Rectal smooth muscle tissue (tissue), 1 donor: ENCODE data around the gene RBP3.

Experiments
- H3K27ac ChIP-seq: one replicate; pipeline ENCODE4 v1.7.0; 2013; ENCODE audit warnings: low read depth, low read length, inconsistent platforms
- H3K27me3 ChIP-seq: one replicate; pipeline ENCODE4 v1.7.0; 2013; ENCODE audit warnings: low read length; ENCODE audit not compliant: control insufficient read depth, insufficient read depth
- H3K36me3 ChIP-seq: one replicate; pipeline ENCODE4 v1.7.0; 2013; ENCODE audit warnings: low read length; ENCODE audit not compliant: control insufficient read depth, insufficient read depth
- H3K4me1 ChIP-seq: one replicate; pipeline ENCODE4 v1.7.0; 2013; ENCODE audit warnings: low read length; ENCODE audit not compliant: control insufficient read depth, insufficient read depth
- H3K4me3 ChIP-seq: one replicate; pipeline ENCODE4 v1.7.0; 2013; ENCODE audit warnings: low read length
- H3K9ac ChIP-seq: one replicate; pipeline ENCODE4 v1.7.0; 2013; ENCODE audit warnings: low read length

RBP3 gene

DNA sequence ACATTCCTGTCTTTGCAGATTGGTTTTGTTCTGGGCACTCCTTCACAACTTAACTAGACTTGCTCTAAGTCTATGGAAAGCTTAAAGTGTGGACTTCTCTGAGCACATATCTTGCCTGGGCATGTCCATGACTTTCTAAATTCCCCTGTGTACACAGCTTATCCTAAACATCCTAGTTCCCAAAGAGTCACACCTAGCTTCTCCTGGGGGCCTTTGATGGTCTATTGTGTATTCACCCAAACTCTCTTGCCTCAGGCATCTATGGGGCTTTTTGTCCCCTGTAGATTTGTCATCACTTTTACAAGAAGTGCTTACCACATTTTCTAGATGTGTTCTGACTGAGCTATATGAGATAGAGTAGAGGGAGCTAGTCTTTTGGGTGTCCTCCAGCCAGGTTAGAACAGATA is 48.2 kb downstream of the RBP3 start:
- Histone ChIP-seq H3K9ac (no peak overlapping the region), H3K27ac (no peak overlapping the region), H3K36me3 (no peaks in the 10 kb centered on the region), H3K27me3 (no peaks in the 10 kb centered on the region), H3K4me1 (no peaks in the 10 kb centered on the region), H3K4me3 (no peak overlapping the region)

GRCh38 chr10:47397256-47397655 is 49.1 kb downstream of the RBP3 start:
- no peak overlapping the region for H3K9ac ChIP-seq
- H3K4me3 ChIP-seq = no peak overlapping the region
- H3K4me1 ChIP-seq = no peaks in the 10 kb centered on the region
- no peaks in the 10 kb centered on the region for H3K36me3 ChIP-seq
- no peak overlapping the region for H3K27ac ChIP-seq
- H3K27me3 ChIP-seq = no peaks in the 10 kb centered on the region

DNA sequence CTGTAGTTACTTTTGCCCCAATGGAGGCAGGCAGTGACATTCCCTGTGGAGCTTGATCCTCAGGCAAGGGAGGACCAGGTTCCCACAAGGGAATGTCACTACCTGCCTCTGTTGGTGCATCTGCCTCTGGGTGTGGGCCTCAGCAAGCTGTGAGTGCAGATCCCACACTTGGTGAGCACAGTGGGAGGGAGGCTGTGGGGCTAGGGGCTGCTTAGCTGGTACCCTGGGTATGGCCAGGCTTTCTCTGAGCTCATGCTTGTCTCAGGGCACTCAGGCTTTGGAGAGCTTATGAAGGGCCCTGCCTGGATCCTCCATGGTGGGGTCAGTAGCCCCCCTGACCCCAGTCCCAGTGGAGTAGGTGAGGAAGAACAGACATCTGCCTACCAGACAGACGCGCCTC is 52.1 kb downstream of the RBP3 start:
- H3K9ac ChIP-seq = no peak overlapping the region

DNA sequence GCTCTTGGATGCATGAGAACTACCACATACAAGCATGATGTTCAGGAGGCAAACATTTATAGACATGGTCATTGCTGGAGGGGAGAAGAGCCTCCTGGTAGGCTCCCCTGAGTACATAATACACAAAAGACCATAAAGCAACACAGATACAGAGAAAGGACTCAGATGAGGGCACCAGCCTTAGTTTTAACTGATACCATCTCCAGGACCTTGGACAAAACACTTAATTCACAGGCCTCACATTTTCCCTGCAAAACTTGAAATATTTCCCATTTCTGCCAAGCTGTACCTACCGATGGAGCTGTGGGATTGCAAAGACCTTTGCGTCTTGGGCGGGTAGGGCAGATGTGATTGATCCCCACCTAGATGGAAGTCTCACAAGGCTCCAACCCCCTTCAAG is 52.6 kb downstream of the RBP3 start:
- H3K27ac ChIP-seq = no peak overlapping the region
- H3K9ac ChIP-seq = no peak overlapping the region
- no peaks in the 10 kb centered on the region for H3K27me3 ChIP-seq
- H3K36me3 ChIP-seq = no peaks in the 10 kb centered on the region
- H3K4me3 ChIP-seq = no peak overlapping the region
- H3K4me1 ChIP-seq = peaks cover 12% of the 10 kb centered on the region

More for the DNA sequence above, 52.1 kb downstream of the RBP3 start:
- no peak overlapping the region for H3K4me3 ChIP-seq
- H3K27me3 ChIP-seq = no peaks in the 10 kb centered on the region
- H3K36me3 ChIP-seq = no peaks in the 10 kb centered on the region
- H3K4me1 ChIP-seq = peaks cover 12% of the 10 kb centered on the region
- H3K27ac ChIP-seq = no peak overlapping the region

DNA sequence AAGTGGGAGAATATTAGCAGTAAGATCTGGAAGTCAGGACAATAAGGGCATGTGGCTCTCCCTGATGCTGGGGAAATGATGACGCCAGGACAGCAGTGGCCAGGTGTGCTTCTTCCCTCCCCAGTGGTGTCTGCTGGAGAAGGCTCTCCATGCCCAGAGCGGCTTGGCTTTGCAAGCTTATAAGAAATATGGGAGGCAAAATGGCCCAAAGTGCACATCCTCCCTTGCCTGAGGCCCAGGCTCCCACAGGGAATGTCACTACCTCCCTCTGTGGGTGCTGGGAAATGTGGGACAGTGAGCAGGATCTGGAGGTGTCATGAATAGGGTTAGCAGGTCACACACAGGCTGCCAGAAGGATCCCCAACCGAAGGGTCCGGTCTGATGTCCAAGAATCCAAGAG is 53.0 kb downstream of the RBP3 start:
- H3K4me1 ChIP-seq = peaks cover 12% of the 10 kb centered on the region
- no peak overlapping the region for H3K4me3 ChIP-seq
- no peaks in the 10 kb centered on the region for H3K36me3 ChIP-seq
- no peaks in the 10 kb centered on the region for H3K27me3 ChIP-seq
- H3K27ac ChIP-seq = no peak overlapping the region
- no peak overlapping the region for H3K9ac ChIP-seq

DNA sequence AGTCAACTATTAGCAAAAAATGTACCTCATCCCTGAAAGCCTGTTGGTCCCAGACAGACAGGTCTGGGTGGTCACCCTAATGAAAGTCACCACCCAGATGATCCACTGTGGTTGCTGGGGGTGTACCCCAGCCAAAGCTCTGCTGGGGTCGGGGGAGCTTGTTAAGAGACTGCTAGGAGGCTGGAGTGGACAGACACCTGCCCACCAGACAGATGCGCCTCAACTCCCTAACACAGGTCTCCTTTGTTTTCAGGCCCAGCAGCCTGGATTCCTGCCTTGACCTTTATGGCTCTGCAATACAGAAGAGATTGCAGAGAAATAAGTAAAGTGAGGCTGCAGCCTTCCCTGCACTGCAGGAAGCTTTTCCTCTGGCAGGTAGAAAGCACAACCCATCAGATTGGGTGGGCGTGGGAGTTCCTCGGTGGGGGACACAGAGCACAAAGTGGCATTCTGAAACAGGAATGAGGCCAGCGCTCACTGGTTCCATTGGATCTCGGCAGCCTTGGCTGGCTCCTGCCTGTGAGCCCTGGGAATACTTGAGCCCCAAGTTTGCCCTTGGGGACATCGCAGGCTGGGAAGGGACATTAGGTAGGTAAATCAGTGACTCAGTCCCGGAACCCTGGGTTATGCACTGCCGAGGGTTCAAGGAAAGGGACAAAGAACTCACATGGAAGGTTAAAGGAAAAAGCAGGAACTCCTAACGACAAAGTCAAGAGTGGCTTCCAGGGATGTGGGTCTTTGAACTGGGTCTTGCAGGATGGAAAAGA is 53.9 kb downstream of the RBP3 start:
- Histone ChIP-seq H3K27ac (no peak overlapping the region), H3K4me3 (no peak overlapping the region), H3K27me3 (no peaks in the 10 kb centered on the region), H3K36me3 (no peaks in the 10 kb centered on the region), H3K9ac (no peak overlapping the region), H3K4me1 (peaks cover 12% of the 10 kb centered on the region)

GRCh38 chr10:47402641-47403301 is 54.6 kb downstream of the RBP3 start:
- Histone ChIP-seq H3K36me3 (no peaks in the 10 kb centered on the region), H3K4me1 (peaks cover 12% of the 10 kb centered on the region), H3K4me3 (no peak overlapping the region), H3K9ac (no peak overlapping the region), H3K27me3 (no peaks in the 10 kb centered on the region), H3K27ac (no peak overlapping the region)

DNA sequence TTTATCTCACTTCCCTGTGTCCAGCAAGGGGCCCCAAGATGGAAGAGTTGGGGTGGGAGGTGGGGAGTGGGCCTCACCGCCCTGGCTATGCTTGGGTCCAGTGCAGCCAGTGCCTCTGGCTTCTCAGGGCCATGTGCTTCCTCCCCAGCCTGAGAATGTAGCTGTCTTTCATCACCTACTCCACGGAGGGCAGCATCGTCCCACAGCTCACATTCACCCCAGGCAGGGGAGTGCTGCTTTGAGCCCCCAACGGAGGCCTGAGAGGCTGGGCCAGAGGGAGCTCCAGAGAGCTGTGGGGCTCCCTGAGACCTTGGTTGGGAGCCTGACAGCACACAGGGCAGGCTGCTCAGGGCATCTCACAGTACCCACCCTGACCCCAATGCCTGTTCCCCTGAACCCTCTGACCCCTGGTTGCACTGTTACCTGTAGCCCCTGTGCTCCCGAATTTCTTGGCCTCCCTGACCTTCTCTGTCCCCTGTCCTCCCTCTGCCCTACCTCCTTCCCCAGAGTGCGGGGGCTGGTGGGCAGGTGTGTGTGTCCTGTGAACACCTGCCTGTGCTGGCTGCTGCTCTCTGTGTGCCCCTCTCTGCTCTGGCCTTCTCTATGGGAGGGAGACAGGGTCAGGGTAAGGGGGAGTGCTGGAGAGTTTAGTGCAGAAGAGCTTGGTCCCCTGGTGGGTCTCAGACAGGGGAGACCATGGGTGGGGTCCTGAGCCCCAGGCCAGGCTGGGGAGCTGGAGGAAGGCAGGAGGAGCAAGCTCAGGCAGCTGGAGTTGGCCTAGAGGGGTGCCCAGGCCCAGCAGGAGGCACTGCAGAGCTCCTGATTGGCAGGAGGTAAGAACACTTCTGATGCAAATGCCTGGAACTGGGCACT is 55.5 kb downstream of the RBP3 start:
- no peaks in the 10 kb centered on the region for H3K36me3 ChIP-seq
- H3K27ac ChIP-seq = no peak overlapping the region
- no peaks in the 10 kb centered on the region for H3K27me3 ChIP-seq
- H3K4me3 ChIP-seq = no peak overlapping the region
- H3K9ac ChIP-seq = peak overlapping the region; percentile 27
- H3K4me1 ChIP-seq = peaks cover 12% of the 10 kb centered on the region

GRCh38 chr10:47404446-47404845 is 56.3 kb downstream of the RBP3 start:
- Histone ChIP-seq H3K4me1 (peaks cover 12% of the 10 kb centered on the region), H3K4me3 (no peak overlapping the region), H3K27me3 (no peaks in the 10 kb centered on the region), H3K36me3 (no peaks in the 10 kb centered on the region), H3K9ac (no peak overlapping the region), H3K27ac (no peak overlapping the region)

DNA sequence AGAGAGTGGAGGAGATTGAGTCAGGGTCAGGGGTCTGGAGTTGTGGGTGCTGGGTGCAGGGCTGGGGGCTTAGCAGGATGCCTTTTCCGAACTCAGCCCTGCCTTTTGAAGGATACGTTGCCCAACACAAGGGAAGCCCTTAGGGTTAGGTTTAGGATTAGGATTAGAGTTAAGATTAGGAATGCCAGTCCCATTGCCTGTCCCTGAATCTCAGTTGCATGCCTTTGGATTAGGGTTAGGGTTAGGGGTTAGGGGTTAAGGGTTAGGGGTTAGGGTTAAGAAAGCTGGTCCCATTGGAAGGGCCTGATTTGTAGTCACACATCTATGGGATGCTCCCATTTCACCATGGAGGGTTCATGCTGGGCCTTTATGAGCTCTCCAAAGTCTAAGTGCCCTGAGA is 56.8 kb downstream of the RBP3 start:
- no peak overlapping the region for H3K4me3 ChIP-seq
- H3K9ac ChIP-seq = no peak overlapping the region
- no peaks in the 10 kb centered on the region for H3K36me3 ChIP-seq
- peaks cover 12% of the 10 kb centered on the region for H3K4me1 ChIP-seq
- H3K27ac ChIP-seq = no peak overlapping the region
- H3K27me3 ChIP-seq = no peaks in the 10 kb centered on the region

- no peaks in the 10 kb centered on the region for H3K27me3 ChIP-seq
- H3K9ac ChIP-seq = no peak overlapping the region
- H3K4me3 ChIP-seq = no peak overlapping the region
- H3K27ac ChIP-seq = no peak overlapping the region
- no peaks in the 10 kb centered on the region for H3K36me3 ChIP-seq
- H3K4me1 ChIP-seq = peaks cover 12% of the 10 kb centered on the region
Observed at GRCh38 chr10:47405857-47406547, 57.8 kb downstream of the RBP3 start.

GRCh38 chr10:47406548-47406869 is 58.3 kb downstream of the RBP3 start:
- no peak overlapping the region for H3K4me3 ChIP-seq
- H3K27ac ChIP-seq = no peak overlapping the region
- H3K9ac ChIP-seq = no peak overlapping the region
- H3K27me3 ChIP-seq = no peaks in the 10 kb centered on the region
- H3K36me3 ChIP-seq = no peaks in the 10 kb centered on the region
- peaks cover 12% of the 10 kb centered on the region for H3K4me1 ChIP-seq
